Liver (tissue), 9 donors: ENCODE measurements around the gene PLK1. TPM values are rescaled to one million over a fixed set of nuclear protein-coding genes. Genes with fewer than 3 reads are reported as not detected.

ENCODE experiments used
- DNase-seq: peaks from one replicate; pipeline ENCODE4 v3.0.0-alpha.2; 2017; ENCODE audit warnings: low spot score
- H3K27ac ChIP-seq, 2 donors: one replicate each; pipeline ENCODE4 v1.7.0; 2013; ENCODE audit warnings: inconsistent platforms in 2 of 2, low read length in 2 of 2, control low read depth in 1 of 2, low read depth in 1 of 2, mild to moderate bottlenecking in 1 of 2
- H3K27me3 ChIP-seq, 4 donors: one replicate each; pipeline versions ENCODE4 v1.6.1 to v1.7.0; 2013; ENCODE audit warnings: low read length in 3 of 4, inconsistent platforms in 1 of 4, mild to moderate bottlenecking in 1 of 4, moderate library complexity in 1 of 4; ENCODE audit not compliant: control insufficient read depth in 4 of 4, insufficient read depth in 4 of 4
- H3K36me3 ChIP-seq, 4 donors: one replicate each; pipeline versions ENCODE4 v1.6.1 to v1.7.0; 2013; ENCODE audit warnings: low read length in 3 of 4, mild to moderate bottlenecking in 3 of 4, low read depth in 1 of 4, moderate library complexity in 1 of 4; ENCODE audit not compliant: control insufficient read depth in 4 of 4, insufficient read depth in 3 of 4
- H3K4me1 ChIP-seq, 4 donors: one replicate each; pipeline versions ENCODE4 v1.6.1 to v1.7.0; 2013; ENCODE audit warnings: low read length in 3 of 4, mild to moderate bottlenecking in 3 of 4, moderate library complexity in 1 of 4; ENCODE audit not compliant: control insufficient read depth in 4 of 4, insufficient read depth in 4 of 4
- H3K4me3 ChIP-seq, 3 donors: one replicate each; pipeline versions ENCODE4 v1.6.1 to v1.7.0; 2013; ENCODE audit warnings: low read length in 3 of 3, control low read depth in 1 of 3, low read depth in 1 of 3, mild to moderate bottlenecking in 1 of 3
- H3K9ac ChIP-seq, 2 donors: one replicate each; pipeline ENCODE4 v1.7.0; 2013; ENCODE audit warnings: low read length in 2 of 2, mild to moderate bottlenecking in 2 of 2, moderate library complexity in 2 of 2, control low read depth in 1 of 2, low read depth in 1 of 2
- H3K9me3 ChIP-seq, 4 donors: one replicate each; pipeline versions ENCODE4 v1.6.1 to v1.7.0; 2013; ENCODE audit warnings: low read length in 3 of 4; ENCODE audit not compliant: control insufficient read depth in 4 of 4
- EGR1 ChIP-seq, 2 donors: IDR thresholded peaks; 2 replicates each; pipeline ENCODE4 v1.6.1; 2016 to 2018; ENCODE audit warnings: antibody characterized with exemption in 2 of 2, low read depth in 2 of 2
- FOXA2 ChIP-seq: IDR thresholded peaks from 2 replicates; pipeline ENCODE4 v1.6.1; 2016; ENCODE audit warnings: antibody characterized with exemption
- HNF4G ChIP-seq: IDR thresholded peaks from 2 replicates; pipeline ENCODE4 v1.6.1; 2016; ENCODE audit warnings: antibody characterized with exemption
- JUND ChIP-seq, 2 donors: IDR thresholded peaks; 2 replicates each; pipeline ENCODE4 v1.6.1; 2016; ENCODE audit warnings: antibody characterized with exemption in 2 of 2
- RAD21 ChIP-seq, 2 donors: IDR thresholded peaks; 2 replicates each; pipeline ENCODE4 v1.6.1; 2016; ENCODE audit warnings: antibody characterized with exemption in 2 of 2, mild to moderate bottlenecking in 2 of 2
- REST ChIP-seq: IDR thresholded peaks from 2 replicates; pipeline ENCODE4 v1.6.1; 2016; ENCODE audit warnings: antibody characterized with exemption, mild to moderate bottlenecking
- RXRA ChIP-seq, 2 donors: IDR thresholded peaks; 2 replicates each; pipeline ENCODE4 v1.6.1; 2017 to 2018; ENCODE audit warnings: antibody characterized with exemption in 2 of 2, mild to moderate bottlenecking in 1 of 2
- ZBTB33 ChIP-seq: IDR thresholded peaks from 2 replicates; pipeline ENCODE4 v1.6.1; 2016; ENCODE audit warnings: antibody characterized with exemption
- WGBS: extraction: QIAGEN DNeasy Blood & Tissue Kit; methylation state at CpG from one replicate; pipeline ENCODE4 v1.1.7; 2013; 5-methylcytosine and 5-hydroxymethylcytosine counted together
- polyA plus RNA-seq, 2 donors: library from polyadenylated mRNA; stranded (reverse) in 1 of 2; unstranded in 1 of 2; fragments of 200-250 nt in 1 of 2; fragments of >200 nt in 1 of 2; fragmentation: Nextera tagmentation in 1 of 2; extraction: Ambion mirVana in 1 of 2; gene quantifications; one replicate each; pipeline versions ENCODE4 v1.2.1 to v1.2.3, GENCODE V29; 2013 to 2015
- total RNA-seq, 2 donors: library from RNA; depleted of rRNA; stranded (reverse); fragments of >200 nt; gene quantifications; one replicate each; pipeline ENCODE4 v1.2.3, GENCODE V29; 2014
- TF ChIP-seq, protein P1 (sequence below): IDR thresholded peaks from 2 replicates; pipeline ENCODE4 v1.6.1; 2016; ENCODE audit warnings: antibody characterized with exemption
- TF ChIP-seq, protein P2 (sequence below): fragments of 150-350 bp; IDR thresholded peaks from 2 replicates; pipeline ENCODE4 v1.5.1; 2017; ENCODE audit warnings: improper control_type of control experiment, low read depth, low read length; ENCODE audit not compliant: missing input control
- donor health status: healthy.
- donor health status: healthy.
- donor health status: healthy.
- donor health status: healthy.
- donor health status: healthy.

PLK1 gene
- total and polyA plus RNA-seq, 4 donors: 0.33 to 30.3 (median 2.3) TPM

DNA sequence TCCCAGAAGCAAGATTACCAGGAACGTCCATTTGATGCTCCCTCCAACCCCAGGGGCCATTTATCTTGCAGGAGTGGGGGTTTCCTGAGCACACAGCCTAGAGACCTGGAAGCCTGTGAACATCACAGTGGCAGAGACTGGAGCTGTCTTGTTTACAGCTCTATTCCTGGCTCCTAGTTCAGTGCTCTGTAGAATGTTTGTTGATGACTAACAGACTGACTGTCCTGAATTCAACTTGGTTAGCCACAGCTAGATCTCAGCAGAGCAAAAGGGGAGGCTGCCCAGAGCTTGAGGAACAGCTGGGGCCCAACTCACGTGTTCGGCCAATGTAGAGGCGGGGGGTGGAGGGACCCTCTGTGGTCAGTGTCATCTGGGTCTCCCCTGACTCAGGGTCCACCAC, 27.8 kb downstream of the PLK1 start:
- 89% methylated on average over 4 of the region's 4 CpGs for WGBS
- no peak for DNase-seq

More for the DNA sequence above, 27.8 kb downstream of the PLK1 start:
- H3K9me3 ChIP-seq: peaks cover 0 to 13% (median 4%) of the 10 kb centered on the region in 4 donors
- H3K27me3 ChIP-seq: peaks cover 0 to 7% (median 3%) of the 10 kb centered on the region in 4 donors
- TF ChIP-seq, protein P1, sequence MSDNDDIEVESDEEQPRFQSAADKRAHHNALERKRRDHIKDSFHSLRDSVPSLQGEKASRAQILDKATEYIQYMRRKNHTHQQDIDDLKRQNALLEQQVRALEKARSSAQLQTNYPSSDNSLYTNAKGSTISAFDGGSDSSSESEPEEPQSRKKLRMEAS: no peak
- TF ChIP-seq, protein P2, sequence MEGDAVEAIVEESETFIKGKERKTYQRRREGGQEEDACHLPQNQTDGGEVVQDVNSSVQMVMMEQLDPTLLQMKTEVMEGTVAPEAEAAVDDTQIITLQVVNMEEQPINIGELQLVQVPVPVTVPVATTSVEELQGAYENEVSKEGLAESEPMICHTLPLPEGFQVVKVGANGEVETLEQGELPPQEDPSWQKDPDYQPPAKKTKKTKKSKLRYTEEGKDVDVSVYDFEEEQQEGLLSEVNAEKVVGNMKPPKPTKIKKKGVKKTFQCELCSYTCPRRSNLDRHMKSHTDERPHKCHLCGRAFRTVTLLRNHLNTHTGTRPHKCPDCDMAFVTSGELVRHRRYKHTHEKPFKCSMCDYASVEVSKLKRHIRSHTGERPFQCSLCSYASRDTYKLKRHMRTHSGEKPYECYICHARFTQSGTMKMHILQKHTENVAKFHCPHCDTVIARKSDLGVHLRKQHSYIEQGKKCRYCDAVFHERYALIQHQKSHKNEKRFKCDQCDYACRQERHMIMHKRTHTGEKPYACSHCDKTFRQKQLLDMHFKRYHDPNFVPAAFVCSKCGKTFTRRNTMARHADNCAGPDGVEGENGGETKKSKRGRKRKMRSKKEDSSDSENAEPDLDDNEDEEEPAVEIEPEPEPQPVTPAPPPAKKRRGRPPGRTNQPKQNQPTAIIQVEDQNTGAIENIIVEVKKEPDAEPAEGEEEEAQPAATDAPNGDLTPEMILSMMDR: no peak
- no peak for TF ChIP-seq RXRA (IDR thresholded peaks at IDR 0.05)
- no peak for TF ChIP-seq FOXA2
- TF ChIP-seq JUND (IDR thresholded peaks at IDR 0.05): no peak
- TF ChIP-seq HNF4G: no peak
- TF ChIP-seq RAD21 (IDR thresholded peaks at IDR 0.05): no peak
- TF ChIP-seq EGR1 (IDR thresholded peaks at IDR 0.05; ENCODE audit: low read depth in 2 of 2): no peak
- no peak for TF ChIP-seq REST
- no peak for TF ChIP-seq ZBTB33
- no peaks in the 10 kb centered on the region for H3K36me3 ChIP-seq
- H3K4me1 ChIP-seq: no peaks in the 10 kb centered on the region
- no peak overlapping the region for H3K4me3 ChIP-seq
- H3K27ac ChIP-seq: no peak overlapping the region
- H3K9ac ChIP-seq: no peak overlapping the region
